Measurements from ENCODE around the gene PEPD. TPM values are rescaled to one million over a fixed set of nuclear protein-coding genes. Genes with fewer than 3 reads are reported as not detected.

PEPD gene
- total RNA-seq, 1 donor from 2014 or later: 112 TPM

DNA sequence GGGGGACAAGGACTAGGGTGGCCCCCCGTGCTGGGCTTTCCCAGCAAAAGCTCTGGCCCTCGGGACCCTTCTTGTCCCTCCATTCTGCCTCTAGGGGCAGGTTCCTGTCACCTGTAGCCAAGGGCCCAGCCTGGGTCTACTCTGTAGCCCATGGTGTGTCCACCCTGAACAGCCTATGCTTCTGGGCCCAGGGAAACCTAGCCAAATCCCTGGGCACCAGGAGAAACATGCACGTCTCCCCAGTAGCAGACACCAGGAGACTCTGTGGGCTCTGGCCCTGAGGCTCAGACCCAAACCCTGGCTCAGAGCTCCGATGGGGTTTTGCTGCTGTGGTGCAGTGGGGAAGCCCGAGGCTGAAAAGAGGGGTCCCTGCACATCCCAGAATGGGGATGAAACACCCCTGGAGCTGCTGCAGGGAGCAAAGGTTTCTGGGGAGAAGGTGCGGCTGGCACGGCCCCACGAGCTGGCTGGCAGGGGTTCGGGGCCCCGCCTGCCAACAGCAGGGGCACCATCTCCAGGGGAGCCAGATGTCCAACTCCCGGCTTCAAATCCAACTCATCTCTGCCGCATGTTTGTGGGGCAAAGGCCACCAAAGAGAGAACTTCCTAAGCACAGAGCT, 129.9 kb downstream of the PEPD start:
- intact Hi-C loops (cut with DNase I): loop anchor here (5.0 kb wide), 1 partner anchor 89 kb away; the partner anchor contains the start of gene CEBPA
- TF ChIP-seq, protein P1, sequence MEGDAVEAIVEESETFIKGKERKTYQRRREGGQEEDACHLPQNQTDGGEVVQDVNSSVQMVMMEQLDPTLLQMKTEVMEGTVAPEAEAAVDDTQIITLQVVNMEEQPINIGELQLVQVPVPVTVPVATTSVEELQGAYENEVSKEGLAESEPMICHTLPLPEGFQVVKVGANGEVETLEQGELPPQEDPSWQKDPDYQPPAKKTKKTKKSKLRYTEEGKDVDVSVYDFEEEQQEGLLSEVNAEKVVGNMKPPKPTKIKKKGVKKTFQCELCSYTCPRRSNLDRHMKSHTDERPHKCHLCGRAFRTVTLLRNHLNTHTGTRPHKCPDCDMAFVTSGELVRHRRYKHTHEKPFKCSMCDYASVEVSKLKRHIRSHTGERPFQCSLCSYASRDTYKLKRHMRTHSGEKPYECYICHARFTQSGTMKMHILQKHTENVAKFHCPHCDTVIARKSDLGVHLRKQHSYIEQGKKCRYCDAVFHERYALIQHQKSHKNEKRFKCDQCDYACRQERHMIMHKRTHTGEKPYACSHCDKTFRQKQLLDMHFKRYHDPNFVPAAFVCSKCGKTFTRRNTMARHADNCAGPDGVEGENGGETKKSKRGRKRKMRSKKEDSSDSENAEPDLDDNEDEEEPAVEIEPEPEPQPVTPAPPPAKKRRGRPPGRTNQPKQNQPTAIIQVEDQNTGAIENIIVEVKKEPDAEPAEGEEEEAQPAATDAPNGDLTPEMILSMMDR (IDR thresholded peaks at IDR 0.05): no peak
- DNase-seq (ENCODE audit: low spot score in 2 of 2): no peak
- H3K27ac ChIP-seq: no peak overlapping the region
- peaks cover 0 to 11% of the 10 kb centered on the region in 2 donors for H3K36me3 ChIP-seq
- no peaks in the 10 kb centered on the region for H3K27me3 ChIP-seq
- no peak overlapping the region for H3K4me3 ChIP-seq
- peaks cover 3 to 35% of the 10 kb centered on the region in 2 donors for H3K4me1 ChIP-seq
- no peaks in the 10 kb centered on the region for H3K9me3 ChIP-seq

DNA sequence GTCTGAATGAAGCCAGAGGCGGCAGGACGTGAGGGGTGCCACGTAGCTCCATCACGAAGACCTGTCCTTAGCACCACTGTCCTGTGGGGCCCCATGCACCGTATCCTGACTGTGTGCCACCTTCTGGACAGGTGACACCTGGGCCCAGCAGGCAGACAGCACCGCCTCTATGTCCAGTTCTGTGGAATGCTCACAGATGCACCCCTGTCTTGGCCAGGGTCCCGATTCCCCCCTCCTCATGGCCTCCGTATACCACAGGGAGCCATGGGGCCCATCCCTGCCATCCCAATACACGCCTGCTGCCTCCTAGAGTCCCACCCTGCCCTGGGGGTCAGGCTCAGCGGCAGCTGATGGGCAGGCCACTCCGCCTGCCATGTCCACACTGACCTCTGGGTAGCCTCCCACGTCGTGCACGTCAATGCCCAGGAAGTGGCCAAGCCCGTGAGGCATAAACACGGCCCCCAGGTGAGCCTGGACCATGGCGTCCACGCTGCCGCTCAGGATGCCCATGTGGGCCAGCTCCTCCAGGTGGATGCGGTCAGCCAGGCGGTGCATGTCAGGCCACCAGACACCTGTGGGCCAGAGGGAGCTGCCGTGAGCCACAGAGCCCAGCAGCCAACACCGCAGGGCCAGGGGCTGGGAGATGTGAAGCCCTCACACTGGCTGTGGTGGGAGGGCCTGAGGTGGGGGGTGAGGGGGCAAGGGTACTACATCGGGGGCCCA, 130.5 kb downstream of the PEPD start:
- Histone ChIP-seq H3K9me3 (no peaks in the 10 kb centered on the region), H3K36me3 (peaks cover 0 to 17% of the 10 kb centered on the region in 2 donors), H3K27ac (no peak overlapping the region), H3K4me3 (no peak overlapping the region), H3K4me1 (peaks cover 3 to 33% of the 10 kb centered on the region in 2 donors), H3K27me3 (no peaks in the 10 kb centered on the region)
- DNase-seq (ENCODE audit: low spot score in 2 of 2): no peak
- intact Hi-C loops (cut with DNase I): loop anchor here (5.0 kb wide), 1 partner anchor 89 kb away; the partner anchor contains the start of gene CEBPA
- TF ChIP-seq, protein P1 (IDR thresholded peaks at IDR 0.05): no peak

- TF ChIP-seq, protein P1 (IDR thresholded peaks at IDR 0.05): no peak
- peak overlapping the region in 1 of 2 donors; percentile 53 for H3K27ac ChIP-seq
- intact Hi-C loops (cut with DNase I): loop anchor here (5.0 kb wide), 1 partner anchor 88 kb away; the partner anchor contains the start of gene CEBPA
- no peak for DNase-seq (ENCODE audit: low spot score in 2 of 2)
- H3K4me1 ChIP-seq: peaks cover 3 to 27% of the 10 kb centered on the region in 2 donors
- H3K9me3 ChIP-seq: no peaks in the 10 kb centered on the region
- H3K27me3 ChIP-seq: no peaks in the 10 kb centered on the region
- no peak overlapping the region for H3K4me3 ChIP-seq
- H3K36me3 ChIP-seq: peaks cover 0 to 22% of the 10 kb centered on the region in 2 donors
Observed at GRCh38 chr19:33390101-33390907, 131.3 kb downstream of the PEPD start.

DNA sequence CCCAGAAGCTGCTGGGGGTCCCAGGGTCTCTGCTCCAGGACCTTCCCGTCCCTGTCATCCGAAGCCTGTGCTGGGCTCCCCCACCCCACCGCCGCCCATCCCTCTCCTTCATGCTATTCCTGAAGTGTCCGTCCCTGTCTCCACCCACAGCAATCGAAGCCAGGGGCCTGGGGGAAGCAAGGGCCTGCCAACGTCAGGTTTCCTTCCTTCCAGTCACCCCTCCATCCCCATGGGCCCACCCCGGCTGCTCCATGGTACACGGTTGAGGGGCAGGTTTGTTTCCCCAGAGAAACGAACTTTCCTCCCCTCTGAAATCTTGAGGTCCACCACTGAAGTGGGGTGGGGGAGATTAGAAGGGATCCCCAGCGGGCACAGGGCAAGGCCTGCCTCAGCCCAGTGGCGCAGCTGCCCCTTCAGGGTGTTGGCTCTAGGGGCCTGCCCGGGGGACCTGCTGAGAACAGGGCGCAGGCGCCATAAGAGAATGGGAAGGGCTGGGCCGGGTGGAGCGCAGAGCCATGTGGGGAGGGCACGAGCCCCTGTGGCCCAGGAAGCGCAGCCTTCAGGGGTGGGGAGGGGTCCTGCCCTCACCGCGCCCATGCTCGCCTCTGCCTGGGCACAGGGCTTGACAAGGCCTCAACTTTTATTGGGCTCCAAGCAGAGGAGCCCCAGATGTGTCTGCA, 132.0 kb downstream of the PEPD start:
- H3K27me3 ChIP-seq: no peaks in the 10 kb centered on the region
- H3K27ac ChIP-seq: peak overlapping the region; percentile 39 to 53
- intact Hi-C loops (cut with DNase I): loop anchor here (5.0 kb wide), 1 partner anchor 87 kb away; the partner anchor contains the start of gene CEBPA
- no peak for DNase-seq (ENCODE audit: low spot score in 2 of 2)
- H3K4me1 ChIP-seq: peaks cover 3 to 23% of the 10 kb centered on the region in 2 donors
- H3K9me3 ChIP-seq: no peaks in the 10 kb centered on the region
- TF ChIP-seq, protein P1 (IDR thresholded peaks at IDR 0.05): no peak
- H3K4me3 ChIP-seq: no peak overlapping the region
- H3K36me3 ChIP-seq: peaks cover 0 to 22% of the 10 kb centered on the region in 2 donors
